ENCODE data around the gene CHRNA7.

The CHRNA7 gene

DNA sequence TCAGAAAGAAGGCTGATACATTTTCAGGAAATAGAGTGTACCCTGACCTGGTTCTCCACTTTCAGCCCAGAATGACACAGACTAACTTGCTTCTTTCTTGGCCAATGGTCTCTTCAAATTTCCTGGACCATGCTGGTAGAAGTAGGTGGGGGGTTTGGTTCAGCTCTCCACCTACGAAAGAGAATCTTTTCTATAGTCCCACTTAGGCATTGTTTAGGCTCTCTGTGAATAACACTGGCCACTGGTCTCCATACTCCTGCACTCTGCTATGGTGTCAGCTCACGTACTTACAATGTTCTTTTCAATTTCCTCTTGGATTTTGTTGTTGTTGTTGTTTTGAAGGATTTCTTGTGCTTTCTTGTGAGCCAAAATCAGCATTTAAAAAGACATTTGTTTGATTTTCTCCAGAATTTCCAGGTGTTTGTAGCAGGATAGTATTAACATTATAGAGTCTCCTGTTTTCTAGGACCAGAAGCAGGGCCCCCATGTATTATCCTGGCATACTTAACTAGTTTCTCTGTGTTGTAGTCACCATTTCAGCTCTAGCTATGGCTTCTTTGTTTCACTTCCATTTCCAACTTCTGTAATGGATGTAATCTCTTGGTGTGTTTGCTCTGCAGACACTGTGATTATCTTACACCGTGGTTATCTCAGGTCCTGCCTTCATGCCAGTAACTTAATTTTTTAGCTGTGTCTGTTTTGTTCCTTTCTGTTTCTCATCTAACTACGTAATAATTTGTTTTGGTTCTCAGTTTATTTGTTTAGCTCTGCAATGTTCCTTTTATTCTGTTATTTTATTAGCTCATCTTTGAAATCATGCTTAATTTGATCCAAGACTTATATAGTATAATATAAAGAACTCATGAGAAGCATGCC is 61.4 kb downstream of the CHRNA7 start:
- DNase-seq = no peak

DNA sequence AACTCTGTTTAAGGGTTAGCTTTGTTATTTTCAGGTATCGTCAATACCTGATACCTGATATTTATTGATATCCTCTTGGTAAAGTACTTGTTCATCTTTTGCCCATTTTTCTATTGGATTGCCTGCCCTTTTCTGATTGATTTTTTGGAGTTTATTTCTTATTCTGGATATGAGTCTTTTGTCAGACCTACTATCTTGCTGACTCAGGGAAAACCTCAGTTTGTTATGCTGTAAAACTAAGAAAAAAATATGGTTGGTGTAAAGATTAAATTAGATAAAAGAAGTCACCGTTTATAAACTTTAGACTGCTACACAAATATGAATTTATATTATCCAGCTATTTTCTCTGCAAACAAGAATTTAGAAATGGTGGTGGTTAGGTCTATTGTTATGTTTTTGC is 65.9 kb downstream of the CHRNA7 start:
- DNase-seq = no peak

DNA sequence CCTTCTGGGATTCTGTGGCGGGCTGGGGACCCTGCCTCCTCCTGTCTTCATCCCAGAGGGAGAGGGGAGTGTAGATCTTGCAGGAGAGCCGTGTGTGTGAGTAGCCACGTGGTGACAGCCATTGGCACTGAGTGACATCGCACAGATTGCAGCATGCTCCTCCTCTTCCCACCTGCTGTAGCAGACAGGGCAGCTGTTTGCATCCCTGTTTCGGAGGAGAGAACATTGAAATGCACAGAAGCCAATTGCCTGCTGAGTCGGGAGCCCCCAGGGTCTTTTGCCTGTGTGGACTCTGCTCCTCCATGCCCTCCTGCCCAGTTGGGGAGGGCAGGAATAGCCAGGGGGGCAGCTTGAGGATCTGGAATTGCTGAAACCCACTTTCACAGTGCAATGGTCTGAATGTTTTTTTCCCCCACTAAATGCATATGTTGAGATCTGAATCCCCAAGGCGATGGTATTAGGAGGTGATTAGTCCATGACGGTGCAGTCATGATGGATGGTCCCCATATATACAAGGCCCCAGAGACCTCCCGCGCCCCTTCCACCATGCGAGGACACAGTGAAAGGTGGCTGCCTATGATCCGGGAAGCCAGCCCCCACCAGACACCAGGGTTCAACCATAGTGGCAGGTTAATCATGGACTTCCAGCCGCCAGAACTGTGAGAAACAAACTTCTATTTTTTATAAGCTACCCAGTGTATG is 66.8 kb downstream of the CHRNA7 start:
- DNase-seq = no peak

DNA sequence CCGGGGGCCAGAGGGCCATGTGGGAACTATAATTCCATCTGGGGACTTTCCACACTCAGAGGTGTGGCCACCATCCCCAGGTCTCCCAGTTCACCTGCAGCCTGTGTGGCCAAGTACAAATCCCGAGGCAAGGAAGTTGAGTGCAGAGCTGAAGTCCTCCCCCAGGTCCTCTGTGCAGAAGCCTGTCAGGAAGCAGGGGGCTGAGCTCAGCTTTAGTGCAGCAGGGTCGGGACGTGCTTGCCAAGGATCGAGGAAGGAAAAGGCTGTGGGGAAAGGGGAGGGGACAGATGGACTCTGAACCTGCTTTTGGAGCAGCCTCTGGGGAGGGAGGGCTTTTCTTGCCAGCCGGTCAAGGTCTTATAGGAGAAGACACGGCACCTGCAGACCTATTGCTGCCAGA is 67.7 kb downstream of the CHRNA7 start:
- DNase-seq = no peak

DNA sequence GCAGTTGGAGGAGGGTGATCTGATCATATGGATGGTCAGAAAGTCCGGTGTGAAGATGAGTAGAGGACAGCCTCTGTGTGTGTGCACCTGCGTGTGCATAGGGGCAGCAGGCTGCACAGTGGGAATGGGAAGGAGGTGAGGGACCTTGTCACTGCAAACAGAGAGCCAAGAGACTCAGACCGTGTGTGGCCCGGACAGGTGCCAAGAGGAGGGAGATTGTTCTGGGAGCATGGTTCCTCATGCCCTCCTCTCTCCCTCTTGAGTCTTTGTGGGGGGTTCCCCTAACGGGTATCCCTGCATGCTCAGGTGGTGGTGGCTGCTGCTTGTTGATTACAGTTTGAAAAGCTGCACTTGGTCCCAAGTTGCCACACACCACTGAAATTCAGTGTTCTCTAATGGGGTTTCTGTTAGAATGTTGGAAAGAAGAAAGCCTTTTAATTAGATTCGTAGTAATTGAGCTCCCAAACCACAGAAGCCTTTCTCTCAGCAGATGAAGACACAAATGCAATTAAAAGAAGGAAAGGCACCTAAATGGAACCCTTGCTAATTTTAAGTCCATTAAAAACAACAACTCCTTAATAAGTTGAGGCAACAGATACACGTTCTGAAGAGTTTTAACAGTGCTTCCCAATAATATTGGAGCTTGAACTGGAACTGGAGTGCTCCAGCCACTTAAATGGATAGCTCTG is 68.9 kb downstream of the CHRNA7 start:
- no peak for DNase-seq

DNA sequence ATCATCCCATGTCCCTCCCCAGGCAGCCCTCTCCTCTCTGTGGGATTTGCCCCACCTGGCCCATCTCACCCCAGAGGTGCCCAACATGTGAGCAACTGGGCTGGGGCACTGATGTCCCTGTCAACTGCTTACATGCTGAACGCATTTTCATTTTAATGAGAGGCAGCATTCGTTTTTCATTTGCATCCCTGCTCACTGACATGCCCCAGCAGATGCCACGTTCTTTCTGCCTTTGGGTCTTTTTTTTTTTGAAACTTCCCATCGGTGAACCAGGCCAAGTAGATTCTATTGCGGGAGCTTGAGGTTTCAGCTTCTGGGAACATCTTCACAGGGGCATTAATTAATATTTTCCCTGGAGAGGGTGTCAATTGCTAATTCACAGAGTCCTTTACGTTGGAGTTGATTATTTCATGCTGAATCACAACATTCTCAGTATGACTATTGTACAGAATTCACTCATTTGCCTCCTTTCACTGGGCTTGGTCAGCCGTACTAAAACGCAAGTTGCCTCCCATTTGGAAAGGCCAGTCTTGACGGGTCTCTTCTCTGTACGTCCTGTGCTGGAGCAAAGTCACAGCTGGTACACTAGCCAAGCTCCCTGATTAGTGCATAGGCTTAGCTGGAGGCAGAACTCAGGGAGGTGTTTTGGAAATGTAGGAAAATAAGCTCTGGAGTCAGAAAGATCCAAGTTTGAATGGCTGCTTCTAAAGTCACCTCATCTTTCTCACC is 69.8 kb downstream of the CHRNA7 start:
- DNase-seq = no peak

DNA sequence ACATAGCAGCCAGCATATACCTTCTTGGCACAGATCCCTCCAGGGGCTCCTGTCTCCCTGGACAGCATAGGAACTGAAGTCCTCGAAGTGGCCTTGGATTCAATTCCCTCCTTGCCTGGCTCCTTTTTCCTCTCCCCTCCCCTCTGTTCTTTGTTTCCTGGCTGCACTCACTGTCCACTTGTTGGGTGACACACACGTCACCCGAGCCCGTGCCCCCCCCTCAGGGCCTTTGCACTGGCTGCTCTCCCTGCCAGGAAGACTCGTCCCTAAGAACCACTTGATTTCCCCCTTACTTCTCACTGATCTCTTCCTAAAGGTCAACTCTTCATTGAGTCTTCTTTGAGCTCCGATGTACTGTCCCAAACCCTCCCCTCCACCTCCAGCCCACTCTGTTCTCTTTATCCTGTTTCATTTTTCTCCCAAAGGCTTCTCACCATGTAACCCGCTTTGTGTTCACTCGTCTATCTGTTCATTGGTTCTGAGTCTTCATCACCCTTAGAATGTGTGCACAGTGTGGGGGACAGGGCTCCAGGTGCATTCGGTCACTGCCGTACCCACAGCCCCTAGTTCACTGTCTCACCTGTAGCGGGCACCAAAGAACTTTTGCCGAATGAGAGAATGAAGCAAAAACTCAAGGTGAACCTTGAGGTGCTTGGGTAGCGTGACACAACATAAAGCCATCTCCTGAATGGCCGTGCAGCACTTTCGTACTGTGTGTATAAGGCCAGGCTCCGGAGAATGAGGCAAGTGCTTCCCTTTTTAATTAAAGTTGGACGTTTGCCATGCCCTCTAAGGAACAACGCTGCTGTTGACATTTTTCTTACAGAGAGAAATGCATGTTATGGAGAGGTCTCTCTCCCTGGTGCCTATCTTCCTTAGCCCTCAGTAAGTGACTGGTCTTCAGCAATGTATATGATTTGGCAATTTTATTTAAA is 74.0 kb downstream of the CHRNA7 start:
- DNase-seq = no peak

DNA sequence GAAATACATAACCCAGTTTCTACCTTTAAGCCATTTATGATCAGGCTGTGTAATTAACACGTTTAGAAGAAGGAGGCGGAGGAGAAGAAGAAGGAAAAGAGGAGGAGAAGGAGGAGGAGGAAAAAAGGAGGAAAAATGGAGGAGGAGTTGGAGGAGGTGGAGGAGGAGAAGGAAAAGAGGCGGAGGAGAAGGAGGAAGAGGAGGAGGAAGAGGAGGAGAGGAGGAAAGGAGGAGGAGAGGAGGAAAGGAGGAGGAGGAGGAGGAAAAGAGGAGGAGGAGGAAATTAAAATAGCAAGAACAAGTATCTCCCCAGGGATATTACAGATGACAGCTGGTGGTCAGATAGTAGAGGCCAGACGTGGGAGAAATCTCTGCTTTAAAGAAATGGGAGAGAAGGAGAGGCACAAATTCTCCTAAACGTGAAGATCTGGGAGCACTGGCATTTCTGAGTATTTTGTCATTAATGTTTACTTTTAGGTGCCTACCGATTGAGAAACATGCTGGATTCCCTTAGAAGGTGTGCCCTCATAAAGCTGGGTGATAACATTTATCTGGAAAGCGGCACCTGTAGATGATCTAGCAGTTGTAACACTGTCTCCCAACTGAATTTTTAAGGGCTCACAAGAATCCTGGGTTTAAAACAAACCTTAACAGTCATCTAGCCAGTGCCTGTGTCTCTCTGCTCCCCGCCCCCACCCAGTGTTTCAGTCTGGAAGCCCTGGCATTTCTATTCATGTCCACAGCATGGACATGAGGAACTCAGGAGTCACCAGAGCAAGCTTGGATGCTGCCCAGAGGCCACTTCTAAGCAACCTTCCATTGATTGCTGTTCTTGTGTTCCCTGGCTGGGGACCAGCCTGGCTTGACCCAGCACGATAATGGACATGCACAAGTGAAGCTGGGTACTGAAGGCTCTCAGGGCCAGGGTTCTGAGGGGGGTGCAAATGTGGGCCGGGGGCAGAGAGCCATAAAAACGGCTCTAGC is 75.2 kb downstream of the CHRNA7 start:
- DNase-seq = no peak

DNA sequence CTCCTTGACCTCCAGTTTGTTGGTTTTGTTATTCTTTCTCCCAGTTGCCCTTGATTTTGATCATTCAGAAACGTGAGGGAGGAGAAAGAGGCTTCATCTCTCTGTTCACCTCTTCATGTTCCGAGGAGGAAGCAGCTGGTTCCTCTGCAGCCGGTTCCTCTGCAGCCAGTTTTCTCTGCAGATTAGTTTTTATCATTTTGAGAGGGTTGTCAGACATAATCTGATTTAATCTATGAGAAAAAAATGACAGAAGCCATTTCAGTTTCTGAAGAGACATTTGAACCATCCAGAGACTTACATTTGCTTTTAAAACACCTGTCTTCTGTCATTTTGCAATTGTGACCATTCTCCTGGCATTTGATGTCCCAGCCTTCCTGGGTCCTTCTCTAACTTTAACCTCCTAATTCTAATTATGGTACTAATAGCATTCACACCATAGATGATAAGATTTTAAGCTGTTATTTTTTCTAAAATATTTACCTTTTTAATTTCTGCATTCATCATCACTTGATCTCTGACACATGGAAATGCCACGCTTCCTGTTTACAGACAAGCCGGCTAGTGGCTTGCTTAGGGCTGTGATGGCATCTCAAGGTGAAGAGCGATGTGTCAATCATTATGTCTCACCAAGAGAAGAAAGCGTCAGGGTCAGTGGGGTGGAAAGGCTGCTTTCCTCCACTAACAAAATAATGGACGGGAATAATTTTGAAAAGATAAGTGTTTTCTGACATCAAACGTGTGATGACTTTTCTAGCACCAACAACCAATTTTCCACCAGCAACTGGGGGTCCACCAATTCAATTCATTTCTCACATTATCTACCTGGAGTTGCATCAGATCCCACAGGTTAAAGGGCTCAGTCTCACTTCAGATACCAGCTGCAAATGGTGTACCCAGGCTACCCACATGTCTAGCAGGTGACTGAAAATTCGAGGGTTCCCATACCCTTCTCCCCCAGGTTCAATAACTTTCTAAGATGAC is 76.4 kb downstream of the CHRNA7 start:
- no peak for DNase-seq

DNA sequence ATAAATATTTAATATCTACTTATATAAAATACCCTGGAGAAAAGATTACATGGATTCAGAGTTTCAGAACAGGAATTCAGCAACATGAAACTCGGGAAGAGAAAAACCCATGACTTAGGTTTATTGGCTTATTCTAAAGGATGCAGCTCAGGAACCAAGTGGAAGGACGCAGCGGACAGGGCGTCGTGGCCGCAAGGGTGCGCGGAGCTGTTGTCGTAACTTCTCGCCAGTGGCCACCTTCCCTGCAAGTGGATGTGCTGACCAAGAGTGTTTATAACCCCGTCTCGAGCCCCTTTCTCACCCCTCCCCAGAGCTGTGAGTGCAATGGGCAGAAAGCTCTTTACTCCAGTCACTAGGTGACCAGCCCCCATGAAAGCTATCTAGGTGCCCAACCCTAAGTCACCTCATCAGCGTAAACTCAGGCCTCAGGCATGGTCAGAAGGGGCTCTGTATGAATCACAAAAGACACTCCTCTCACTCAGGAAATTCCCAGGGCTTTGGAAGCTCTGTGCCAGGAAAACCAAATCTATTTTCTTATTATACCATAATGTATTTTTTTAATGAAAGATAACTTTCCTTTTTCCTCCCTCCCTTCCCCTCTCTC is 77.3 kb downstream of the CHRNA7 start:
- no peak for DNase-seq

DNA sequence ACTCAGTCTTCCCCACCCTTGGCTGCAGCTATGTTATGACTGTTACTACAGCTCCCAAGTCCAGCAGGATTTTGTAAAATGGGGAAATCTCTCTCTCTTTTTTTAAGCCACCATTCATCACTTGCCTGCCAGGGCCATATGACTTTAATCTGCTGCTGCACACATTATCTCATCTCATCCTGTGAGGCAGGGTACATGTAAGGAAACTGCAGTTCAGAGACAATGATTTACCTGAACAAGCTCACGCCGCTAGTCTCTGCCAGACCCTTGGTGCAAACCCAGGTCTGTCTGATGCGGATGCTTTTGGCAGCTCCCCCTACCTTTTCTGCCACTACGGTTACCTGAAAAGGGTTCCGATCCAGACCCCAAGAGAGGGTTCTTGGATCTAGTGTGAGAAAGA is 78.3 kb downstream of the CHRNA7 start:
- no peak for DNase-seq

DNA sequence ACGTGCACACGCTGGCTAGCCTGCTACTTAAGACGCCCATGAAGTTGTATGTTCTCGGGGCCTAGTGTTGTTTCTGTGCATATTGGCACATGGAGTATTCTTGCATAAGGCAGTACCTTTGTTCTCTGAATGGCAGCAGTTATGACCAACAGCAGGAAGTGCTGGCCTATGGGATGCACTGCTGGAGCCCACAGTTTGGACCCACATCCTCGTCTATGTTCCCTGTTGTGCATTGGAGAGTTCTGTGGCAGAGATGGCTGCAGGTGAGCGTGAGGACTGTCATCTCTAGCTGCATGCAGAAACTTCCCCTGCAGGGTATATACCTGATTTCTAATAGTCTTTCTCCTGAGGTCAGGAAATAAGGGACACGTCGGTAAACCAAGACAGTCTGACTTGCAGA is 81.8 kb downstream of the CHRNA7 start:
- DNase-seq = no peak

DNA sequence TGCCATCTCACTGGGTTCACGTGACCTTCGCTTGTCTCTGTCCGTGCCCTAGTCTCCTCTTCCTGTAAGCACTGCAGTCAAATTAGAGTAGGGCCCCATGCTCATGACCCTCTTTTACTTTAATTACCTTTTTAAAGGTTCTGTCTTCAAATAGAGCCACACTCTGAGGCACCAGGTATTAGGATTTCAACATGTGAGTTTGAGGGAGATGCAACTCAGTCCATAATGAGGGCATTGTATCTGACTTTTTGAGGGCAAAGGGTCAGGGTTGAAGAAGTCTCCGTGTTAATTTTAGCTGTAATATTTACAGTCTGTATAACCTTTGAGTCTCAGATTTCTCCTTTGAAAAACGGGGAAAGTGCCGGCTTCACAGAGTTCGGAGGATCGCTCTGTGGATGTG is 82.9 kb downstream of the CHRNA7 start:
- no peak for DNase-seq

DNA sequence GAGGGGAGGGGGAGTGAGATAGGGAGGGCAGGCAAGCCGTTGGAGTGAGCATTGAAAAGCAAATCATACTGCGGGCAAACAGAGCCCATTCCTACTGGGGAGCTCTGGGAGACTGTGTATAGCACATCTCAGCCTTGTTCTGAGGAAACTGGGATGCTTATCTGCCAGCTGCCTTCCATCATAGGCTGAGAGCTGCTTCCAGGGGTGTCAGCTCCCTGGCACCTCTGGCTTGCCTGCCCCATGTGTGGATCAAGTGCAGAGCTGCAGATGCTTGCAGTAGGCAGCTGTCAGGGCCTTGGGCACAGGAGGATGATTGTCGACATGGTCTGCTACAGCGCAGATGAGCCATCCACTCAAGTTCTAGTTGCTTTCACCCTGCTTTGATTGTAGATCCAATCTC is 86.8 kb downstream of the CHRNA7 start:
- no peak for DNase-seq

DNA sequence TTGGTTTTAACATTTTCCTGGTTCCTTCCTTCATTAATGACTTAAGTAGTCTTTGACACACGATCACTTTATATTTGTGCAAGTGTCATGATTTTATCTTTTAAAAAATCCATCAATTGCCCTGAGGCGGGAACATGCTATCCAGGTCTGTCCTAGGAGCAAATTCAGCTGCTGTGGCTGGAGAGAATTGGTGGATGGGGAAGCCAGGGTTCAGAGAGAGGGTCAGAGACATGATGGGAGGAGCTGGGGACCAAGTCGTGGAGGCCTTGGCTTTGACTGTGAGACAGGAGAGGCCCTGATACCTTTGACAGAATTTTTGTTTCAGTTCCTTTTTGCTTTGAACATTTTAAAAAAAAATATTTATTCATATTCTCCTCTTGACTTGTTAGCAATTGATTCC is 89.0 kb downstream of the CHRNA7 start:
- DNase-seq = no peak

DNA sequence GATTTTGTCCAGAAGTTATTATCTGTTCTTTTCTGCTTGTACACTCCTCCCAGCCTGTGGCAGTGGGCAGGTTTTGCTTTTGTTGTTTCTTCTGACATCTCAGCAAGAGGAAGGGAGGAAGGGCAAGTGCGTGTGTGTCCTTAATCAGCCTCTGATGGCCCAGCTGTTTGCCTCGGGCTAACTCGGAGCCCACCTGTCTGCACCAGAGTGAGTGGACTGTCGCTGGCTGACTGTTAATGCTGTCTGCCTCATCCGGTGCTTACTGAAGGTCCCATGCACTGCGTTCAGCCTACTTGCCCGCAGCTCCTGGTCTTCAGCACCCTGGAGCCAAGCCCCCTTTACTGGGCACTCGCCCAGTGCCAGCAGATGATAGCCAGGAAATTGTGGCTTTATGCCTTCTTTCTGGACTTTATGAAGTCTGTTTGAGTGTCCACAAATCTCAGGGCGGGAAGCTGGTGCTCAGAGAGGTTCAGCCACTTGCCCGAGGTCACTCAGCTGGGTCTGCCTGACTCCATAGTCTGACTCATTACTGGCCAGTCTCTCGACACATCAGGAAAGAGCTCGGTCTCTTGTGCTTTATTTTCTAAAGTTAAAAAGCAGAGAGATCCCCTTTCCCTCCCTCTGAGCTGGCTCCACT is 89.5 kb downstream of the CHRNA7 start:
- no peak for DNase-seq

DNA sequence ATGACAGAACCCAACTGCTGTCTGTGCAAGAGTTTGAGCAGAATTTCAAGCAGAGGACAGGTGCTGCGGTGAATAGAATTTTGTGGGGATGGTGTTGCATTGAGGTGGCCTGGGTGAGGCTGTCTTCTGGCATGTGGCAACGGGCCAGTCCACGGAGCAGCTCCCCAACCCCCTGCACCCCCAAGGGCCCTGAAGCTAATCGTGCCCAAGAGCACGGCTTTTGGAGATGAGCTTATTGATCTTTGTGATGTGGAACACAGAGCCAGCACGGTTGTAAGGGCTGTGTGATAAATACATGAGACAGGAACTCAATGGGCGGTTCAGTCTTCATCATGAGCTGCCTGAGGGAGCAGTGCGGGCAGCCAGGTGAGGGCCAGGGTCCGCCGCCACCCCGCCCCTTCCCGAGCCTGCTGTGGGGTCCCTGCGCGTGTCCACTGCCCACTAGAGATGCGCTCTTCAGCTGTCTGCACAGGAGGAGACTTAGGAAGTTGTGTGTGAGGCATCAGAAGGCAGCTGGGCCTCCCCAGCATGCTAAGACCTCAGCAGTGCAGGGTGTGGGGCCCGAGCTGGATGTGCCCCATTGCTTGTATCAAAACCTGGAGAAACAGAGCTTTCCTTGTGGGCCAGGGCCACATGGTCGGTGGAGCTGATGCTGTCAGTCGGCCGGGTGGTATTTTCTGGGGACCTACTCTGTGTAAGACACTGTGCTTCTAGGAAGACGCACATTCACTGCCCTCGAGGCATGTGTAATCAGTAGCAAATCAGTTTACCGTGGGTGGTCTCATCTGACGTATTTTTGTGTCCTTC is 90.5 kb downstream of the CHRNA7 start:
- DNase-seq = no peak

DNA sequence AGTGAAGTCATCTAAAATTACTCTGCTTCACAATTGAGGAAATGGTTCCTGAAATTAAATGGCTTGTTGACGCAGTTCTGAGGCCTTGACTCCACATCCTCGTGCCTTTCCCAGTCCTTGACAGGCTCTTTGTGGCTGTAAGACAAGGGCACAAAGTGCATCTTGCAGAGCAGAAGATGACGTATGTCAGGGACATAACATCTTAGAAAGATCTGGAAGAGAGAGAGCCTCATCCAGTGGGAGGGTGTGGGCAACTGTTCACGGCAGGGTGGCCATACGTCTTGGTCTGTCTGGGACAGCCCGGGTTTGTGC is 91.0 kb downstream of the CHRNA7 start:
- DNase-seq = no peak
